HUDEP-2 (cell line): ENCODE results near the gene FMNL3.
A peak's percentile ranks its signal among the peaks of the same experiment; 100 is the strongest.
"Not testable (repeated sequence)": the region's sequence is repeated elsewhere in the genome, so short reads cannot be mapped to it uniquely, and the experiment has no call there.

Experiments
- DNase-seq, 76 experiments: peaks; one replicate each; lab custom pipeline; 2025; ENCODE audit not compliant: unreplicated experiment in 76 of 76; lab: John Stamatoyannopoulos, UW

FMNL3 gene

GRCh38 chr12:49633703-49634345 is 73.4 kb downstream of the FMNL3 start:
- no peak for DNase-seq

- DNase-seq: no peak
These were observed 74.1 kb downstream of the FMNL3 start for GRCh38 chr12:49632986-49633702.

- no peak for DNase-seq
These were observed 74.8 kb downstream of the FMNL3 start for GRCh38 chr12:49632401-49632800.

GRCh38 chr12:49631336-49631907 is 75.8 kb downstream of the FMNL3 start:
- DNase-seq: no peak

- DNase-seq: no peak
These were observed 79.3 kb downstream of the FMNL3 start for GRCh38 chr12:49627752-49628360.

GRCh38 chr12:49626836-49627235 is 80.4 kb downstream of the FMNL3 start:
- no peak for DNase-seq

GRCh38 chr12:49626169-49626835 is 80.9 kb downstream of the FMNL3 start:
- no peak for DNase-seq

- no peak for DNase-seq
These were observed 82.2 kb downstream of the FMNL3 start for GRCh38 chr12:49624921-49625577.

GRCh38 chr12:49623142-49623904 is 83.9 kb downstream of the FMNL3 start, which contains the start of gene PRPF40B:
Gene PRPF40B (plus strand): TSS chr12:49623561. CDS start chr12:49623591, 30 bp downstream.
- DNase-seq: peak in 73 of 76 experiments; percentile 32 to 90 (median 77)

GRCh38 chr12:49622501-49623141 is 84.6 kb downstream of the FMNL3 start:
- peak in 10 of 76 experiments; percentile 25 to 62 (median 38) for DNase-seq

GRCh38 chr12:49621651-49622500 is 85.3 kb downstream of the FMNL3 start:
- peak in 2 of 76 experiments; percentile 13 to 25 for DNase-seq

- DNase-seq: no peak
These were observed 87.9 kb downstream of the FMNL3 start for GRCh38 chr12:49619286-49619685.

GRCh38 chr12:49618576-49618975 is 88.6 kb downstream of the FMNL3 start:
- no peak for DNase-seq

- DNase-seq: no peak
These were observed 90.5 kb downstream of the FMNL3 start for GRCh38 chr12:49616533-49617219.

- no peak for DNase-seq
These were observed 91.5 kb downstream of the FMNL3 start for GRCh38 chr12:49615725-49616124.

GRCh38 chr12:49612210-49612609 is 95.0 kb downstream of the FMNL3 start:
- DNase-seq: no peak

GRCh38 chr12:49610785-49611184 is 96.4 kb downstream of the FMNL3 start:
- DNase-seq: not testable (repeated sequence)

GRCh38 chr12:49609875-49610154 is 97.4 kb downstream of the FMNL3 start:
- DNase-seq: peak in 2 of 76 experiments; percentile 4 to 18
